IMR-90 (cell line): ENCODE measurements around the gene REPS1. TPM values are rescaled to one million over a fixed set of nuclear protein-coding genes. Genes with fewer than 3 reads are reported as not detected.

Experiments
- ATAC-seq: fragments of 200-7000 bp; cut with Tn5 transposase; 2 replicates; pipeline ENCODE4 v1.9.1; 2020; ENCODE audit warnings: low read depth, mild to moderate bottlenecking, moderate library complexity
- BruUV-seq: library from RNA; stranded (reverse); fragments of 400-500 nt; replicated peaks from 2 replicates; lab custom pipeline; 2021; lab: Mats Ljungman, UMichigan
- CTCF ChIA-PET: fragments of 300-600 bp; formaldehyde crosslinking; extraction: SDS; loops from one replicate; lab custom pipeline; 2021; ENCODE audit warnings: antibody characterized with exemption; lab: Yijun Ruan, JAX
- POLR2A ChIA-PET: fragments of 300-600 bp; sonication (Branson Sonifier 250); formaldehyde crosslinking; loops from one replicate; lab custom pipeline; 2022; ENCODE audit warnings: antibody characterized with exemption; ENCODE audit not compliant: unreplicated experiment; lab: Charles Lee
- DNase-seq: peaks from one replicate; pipeline ENCODE4 v3.0.0; 2013
- H2AFZ ChIP-seq: replicated peaks from 2 replicates; pipeline ENCODE3; 2013; ENCODE audit warnings: low read length, mild to moderate bottlenecking; ENCODE audit not compliant: poor library complexity
- H2AK5ac ChIP-seq: 2 replicates; pipeline ENCODE4 v1.6.1; 2013; ENCODE audit warnings: low read depth, low read length, inconsistent platforms
- H2AK9ac ChIP-seq: replicated peaks from 2 replicates; pipeline ENCODE3; 2013; ENCODE audit warnings: mild to moderate bottlenecking, low read depth, low read length, moderate library complexity; ENCODE audit not compliant: poor library complexity
- H2BK120ac ChIP-seq: 2 replicates; pipeline ENCODE4 v1.6.1; 2013; ENCODE audit warnings: low read depth, low read length, inconsistent platforms
- H2BK15ac ChIP-seq: 3 replicates; pipeline ENCODE4 v1.6.1; 2013; ENCODE audit warnings: low read depth, low read length, inconsistent platforms
- H2BK20ac ChIP-seq: 2 replicates; pipeline ENCODE4 v1.6.1; 2013; ENCODE audit warnings: low read depth, mild to moderate bottlenecking, inconsistent platforms, low read length, moderate library complexity
- H2BK5ac ChIP-seq: 2 replicates; pipeline ENCODE4 v1.6.1; 2013; ENCODE audit warnings: mild to moderate bottlenecking, low read depth, low read length, inconsistent platforms; ENCODE audit not compliant: poor library complexity, severe bottlenecking
- H3K14ac ChIP-seq: replicated peaks from 2 replicates; pipeline ENCODE4 v1.6.1; 2013; ENCODE audit warnings: low read depth, low read length, inconsistent platforms
- H3K18ac ChIP-seq: 2 replicates; pipeline ENCODE4 v1.6.1; 2013; ENCODE audit warnings: low read depth, low read length, control low read depth
- H3K23ac ChIP-seq: 2 replicates; pipeline ENCODE4 v1.6.1; 2013; ENCODE audit warnings: low read depth, low read length, inconsistent platforms
- H3K27ac ChIP-seq: 2 replicates; pipeline ENCODE4 v1.5.1; 2013; ENCODE audit warnings: mild to moderate bottlenecking, control low read depth, low read length; ENCODE audit not compliant: insufficient read depth
- H3K27me3 ChIP-seq: 2 replicates; pipeline ENCODE4 v1.6.1; 2013; ENCODE audit warnings: low read length; ENCODE audit not compliant: control insufficient read depth, insufficient read depth
- H3K36me3 ChIP-seq: 2 replicates; pipeline ENCODE4 v1.6.1; 2013; ENCODE audit warnings: low read length, mixed read lengths; ENCODE audit not compliant: control insufficient read depth, insufficient read depth
- H3K4ac ChIP-seq: 2 replicates; pipeline ENCODE4 v1.6.1; 2013; ENCODE audit warnings: low read depth, low read length, inconsistent platforms
- H3K4me1 ChIP-seq: 2 replicates; pipeline ENCODE4 v1.6.1; 2013; ENCODE audit warnings: low read length, mixed read lengths; ENCODE audit not compliant: control insufficient read depth, insufficient read depth
- H3K4me2 ChIP-seq: 2 replicates; pipeline ENCODE4 v1.6.1; 2013; ENCODE audit warnings: low read depth, mild to moderate bottlenecking, control low read depth, low read length, moderate library complexity
- H3K4me3 ChIP-seq: 2 replicates; pipeline ENCODE4 v1.5.1; 2013; ENCODE audit warnings: low read depth, mild to moderate bottlenecking, control low read depth, low read length, moderate library complexity; ENCODE audit not compliant: insufficient read depth
- H3K56ac ChIP-seq: 2 replicates; pipeline ENCODE4 v1.6.1; 2013; ENCODE audit warnings: low read length, inconsistent platforms; ENCODE audit not compliant: insufficient read depth; ENCODE audit errors: extremely low read depth
- H3K79me1 ChIP-seq, 2 experiments: 2 replicates each; pipeline ENCODE4 v1.6.1; 2013; ENCODE audit warnings: low read length in 2 of 2, inconsistent platforms in 1 of 2, low read depth in 1 of 2
- H3K9ac ChIP-seq: 2 replicates; pipeline ENCODE4 v1.6.1; 2013; ENCODE audit warnings: low read depth, low read length, control low read depth
- H3K9me1 ChIP-seq: 2 replicates; pipeline ENCODE4 v1.6.1; 2013; ENCODE audit warnings: low read length, inconsistent platforms; ENCODE audit not compliant: insufficient read depth
- H3K9me3 ChIP-seq: 2 replicates; pipeline ENCODE4 v1.6.1; 2013; ENCODE audit warnings: low read length; ENCODE audit not compliant: control insufficient read depth, insufficient read depth
- H4K20me1 ChIP-seq: 2 replicates; pipeline ENCODE4 v1.6.1; 2013; ENCODE audit warnings: low read length, inconsistent platforms; ENCODE audit not compliant: insufficient read depth
- H4K5ac ChIP-seq: 2 replicates; pipeline ENCODE4 v1.6.1; 2013; ENCODE audit warnings: mild to moderate bottlenecking, low read depth, low read length, control low read depth
- H4K8ac ChIP-seq, 2 experiments: 2 replicates each; pipeline ENCODE4 v1.6.1; 2013; ENCODE audit warnings: low read depth in 2 of 2, low read length in 2 of 2, control low read depth in 1 of 2, inconsistent platforms in 1 of 2
- H4K91ac ChIP-seq: 2 replicates; pipeline ENCODE4 v1.6.1; 2013; ENCODE audit warnings: low read depth, low read length, inconsistent platforms; ENCODE audit not compliant: insufficient read depth
- BHLHE40 ChIP-seq: fragments of 150-350 bp; IDR thresholded peaks from 2 replicates; pipeline ENCODE4 v1.6.1; 2016; ENCODE audit warnings: mild to moderate bottlenecking, low read depth, low read length
- CEBPB ChIP-seq: IDR thresholded peaks from 2 replicates; pipeline ENCODE4 v1.6.1; 2012; ENCODE audit warnings: low read depth, low read length, improper control_type of control experiment
- MAFK ChIP-seq: IDR thresholded peaks from 2 replicates; pipeline ENCODE4 v1.6.1; 2012; ENCODE audit warnings: low read depth, low read length, improper control_type of control experiment
- MAZ ChIP-seq: IDR thresholded peaks from 2 replicates; pipeline ENCODE4 v1.6.1; 2012; ENCODE audit warnings: low read depth, mild to moderate bottlenecking, low read length, improper control_type of control experiment, moderate library complexity, borderline replicate concordance
- MXI1 ChIP-seq: IDR thresholded peaks from 2 replicates; pipeline ENCODE4 v1.6.1; 2012; ENCODE audit warnings: low read depth, mild to moderate bottlenecking, low read length, moderate library complexity, borderline replicate concordance
- POLR2A ChIP-seq: IDR thresholded peaks from 2 replicates; pipeline ENCODE4 v1.6.1; 2012; ENCODE audit warnings: mild to moderate bottlenecking, low read depth, low read length
- RAD21 ChIP-seq: IDR thresholded peaks from 2 replicates; pipeline ENCODE4 v1.6.1; 2012; ENCODE audit warnings: low read length, improper control_type of control experiment
- RFX5 ChIP-seq: IDR thresholded peaks from 2 replicates; pipeline ENCODE4 v1.8.0; 2012; ENCODE audit warnings: low read depth, mild to moderate bottlenecking, low read length, moderate library complexity
- SMC3 ChIP-seq: fragments of 150-350 bp; IDR thresholded peaks from 2 replicates; pipeline ENCODE4 v1.6.1; 2016; ENCODE audit warnings: low read depth, mild to moderate bottlenecking, antibody characterized with exemption, low read length, moderate library complexity
- WGBS, 2 experiments: methylation state at CpG; one replicate each; pipeline versions ENCODE4 v1.1.5 to v1.1.7; 2013; ENCODE audit warnings: missing lambda C conversion rate in 2 of 2; ENCODE audit not compliant: insufficient read length in 1 of 2; ENCODE audit errors: extremely low coverage in 2 of 2; 5-methylcytosine and 5-hydroxymethylcytosine counted together
- dilution Hi-C: fragments of 300-500 bp; cut with HindIII; formaldehyde crosslinking; loops from one replicate; pipeline ENCODE4 v1.14.3; 2018; ENCODE audit warnings: low sequenced_read_pairs; ENCODE audit not compliant: unreplicated experiment
- in situ Hi-C: fragments of 300-500 bp; cut with MboI; formaldehyde crosslinking; loops from 3 replicates; pipeline ENCODE4 v1.14.3; 2019; ENCODE audit warnings: low sequenced_read_pairs, inconsistent platforms, mixed read lengths
- intact Hi-C: fragments of 100-400 bp; cut with micrococcal nuclease; formaldehyde crosslinking; loops from 2 replicates; pipeline ENCODE4 v1.10.0; 2022
- polyA plus RNA-seq, 3 experiments: library from polyadenylated mRNA; depleted of rRNA; stranded (reverse); fragments of >200 nt; gene quantifications; 2 replicates each; pipeline ENCODE4 v1.2.3, GENCODE V29; 2012; ENCODE audit warnings: low replicate concordance in 1 of 3
- total RNA-seq: library from RNA; depleted of rRNA; stranded (reverse); fragments of >200 nt; gene quantifications from 2 replicates; pipeline ENCODE4 v1.2.3, GENCODE V29; 2012
- TF ChIP-seq, protein P1 (sequence below): fragments of 150-350 bp; IDR thresholded peaks from 2 replicates; pipeline ENCODE4 v1.6.1; 2016; ENCODE audit warnings: low read depth, mild to moderate bottlenecking, low read length, moderate library complexity, borderline replicate concordance
- TF ChIP-seq, protein P2 (sequence below): conservative IDR thresholded peaks from 2 replicates; pipeline ENCODE4 v1.5.1; 2012; ENCODE audit warnings: mild to moderate bottlenecking, low read depth, low read length, improper control_type of control experiment

Gene REPS1
- total and polyA plus RNA-seq, 2 of the 4 experiments (the other 2 are of a cell fraction), result 21.9 to 24.2 TPM

DNA sequence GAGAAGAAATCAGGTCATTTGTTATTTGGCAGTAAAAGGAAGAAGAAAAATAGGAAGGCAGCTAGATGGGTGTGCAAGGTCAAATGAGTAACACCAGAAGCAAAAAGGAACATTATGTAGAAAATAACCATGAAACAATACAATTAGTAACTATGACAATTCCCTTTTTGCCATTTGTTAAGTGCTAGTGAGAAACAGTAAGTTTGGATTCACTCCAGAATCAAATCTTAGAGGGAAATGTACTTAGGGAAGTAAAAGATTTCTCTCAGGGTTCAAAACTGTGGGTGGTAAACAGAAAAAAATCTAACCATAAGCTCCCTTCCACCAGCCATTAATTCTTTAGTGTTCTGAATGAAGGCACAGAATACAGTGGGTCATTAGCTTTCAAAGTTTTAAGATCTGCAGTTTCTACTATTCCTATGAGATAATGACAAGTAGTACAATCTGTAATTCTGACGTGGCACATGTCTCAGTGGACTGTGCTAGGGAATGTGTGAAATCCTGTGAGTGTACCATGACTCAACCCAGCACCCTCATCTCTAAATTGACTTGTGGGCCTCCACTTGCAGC, 17.1 kb downstream of the REPS1 start (continued):
- no peak for TF ChIP-seq MAZ
- TF ChIP-seq CEBPB, result peak; percentile 40; the same call in 1 of the 2 replicates

DNA sequence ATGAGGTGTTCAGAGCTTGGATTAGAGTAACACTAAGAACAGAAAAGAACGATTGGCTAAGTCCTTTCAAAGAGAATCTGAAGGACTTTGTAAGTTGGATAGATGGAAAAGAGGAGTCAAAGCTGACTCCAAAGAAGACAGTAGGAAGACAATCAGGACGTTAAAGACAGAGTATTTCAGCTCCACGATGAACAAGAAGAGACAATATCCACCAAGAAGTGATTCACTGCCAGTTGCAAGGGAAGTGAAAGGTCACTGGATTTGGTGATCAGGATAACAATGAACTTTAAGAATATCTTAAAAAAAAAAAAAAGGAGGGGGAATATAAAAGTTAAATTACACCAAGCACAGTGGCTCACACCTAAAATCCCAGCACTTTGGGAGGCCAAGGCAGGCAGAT, 17.9 kb downstream of the REPS1 start:
- H2BK15ac ChIP-seq, result no peak overlapping the region
- ATAC-seq, result no peak
- BruUV-seq, result no TSS peak
- no peak overlapping the region for H2AK9ac ChIP-seq
- H2BK20ac ChIP-seq, result no peak overlapping the region; the same call in 1 of the 2 replicates
- peaks cover 21 to 67% of the 10 kb centered on the region in 2 experiments for H3K79me1 ChIP-seq
- no peak overlapping the region for H3K56ac ChIP-seq
- H4K8ac ChIP-seq, result no peak overlapping the region
- in situ Hi-C loops (no loop called here), dilution Hi-C loops (no loop called here), intact Hi-C loops (no loop called here)
- H3K23ac ChIP-seq, result no peak overlapping the region
- H3K9ac ChIP-seq, result no peak overlapping the region
- H3K9me3 ChIP-seq, result no peaks in the 10 kb centered on the region
- WGBS, 2 experiments, result 63% methylated on average over 1 of the region's 3 CpGs; no CpG with 5 or more reads in 1 of the 2 experiments
- peaks cover 8% of the 10 kb centered on the region for H3K9me1 ChIP-seq
- H2AFZ ChIP-seq, result no peak overlapping the region
- H3K27ac ChIP-seq, result no peak overlapping the region
- peaks cover 9% of the 10 kb centered on the region for H3K4me1 ChIP-seq
- H3K14ac ChIP-seq, result 0 out of 2 replicates have a peak overlapping the region, but pooled peaks have one; percentile 62
- H4K5ac ChIP-seq, result no peak overlapping the region
- no peaks in the 10 kb centered on the region for H4K20me1 ChIP-seq
- no peak overlapping the region for H2AK5ac ChIP-seq
- DNase-seq, result no peak
- H3K36me3 ChIP-seq, result no peaks in the 10 kb centered on the region
- POLR2A ChIA-PET, result no interaction called here
- TF ChIP-seq MXI1, result no peak
- TF ChIP-seq BHLHE40, result no peak
- no peak for TF ChIP-seq MAZ
- TF ChIP-seq, protein P1, sequence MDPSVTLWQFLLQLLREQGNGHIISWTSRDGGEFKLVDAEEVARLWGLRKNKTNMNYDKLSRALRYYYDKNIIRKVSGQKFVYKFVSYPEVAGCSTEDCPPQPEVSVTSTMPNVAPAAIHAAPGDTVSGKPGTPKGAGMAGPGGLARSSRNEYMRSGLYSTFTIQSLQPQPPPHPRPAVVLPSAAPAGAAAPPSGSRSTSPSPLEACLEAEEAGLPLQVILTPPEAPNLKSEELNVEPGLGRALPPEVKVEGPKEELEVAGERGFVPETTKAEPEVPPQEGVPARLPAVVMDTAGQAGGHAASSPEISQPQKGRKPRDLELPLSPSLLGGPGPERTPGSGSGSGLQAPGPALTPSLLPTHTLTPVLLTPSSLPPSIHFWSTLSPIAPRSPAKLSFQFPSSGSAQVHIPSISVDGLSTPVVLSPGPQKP, result no peak
- no peak for TF ChIP-seq RAD21
- no peak for TF ChIP-seq CEBPB
- TF ChIP-seq, protein P2, sequence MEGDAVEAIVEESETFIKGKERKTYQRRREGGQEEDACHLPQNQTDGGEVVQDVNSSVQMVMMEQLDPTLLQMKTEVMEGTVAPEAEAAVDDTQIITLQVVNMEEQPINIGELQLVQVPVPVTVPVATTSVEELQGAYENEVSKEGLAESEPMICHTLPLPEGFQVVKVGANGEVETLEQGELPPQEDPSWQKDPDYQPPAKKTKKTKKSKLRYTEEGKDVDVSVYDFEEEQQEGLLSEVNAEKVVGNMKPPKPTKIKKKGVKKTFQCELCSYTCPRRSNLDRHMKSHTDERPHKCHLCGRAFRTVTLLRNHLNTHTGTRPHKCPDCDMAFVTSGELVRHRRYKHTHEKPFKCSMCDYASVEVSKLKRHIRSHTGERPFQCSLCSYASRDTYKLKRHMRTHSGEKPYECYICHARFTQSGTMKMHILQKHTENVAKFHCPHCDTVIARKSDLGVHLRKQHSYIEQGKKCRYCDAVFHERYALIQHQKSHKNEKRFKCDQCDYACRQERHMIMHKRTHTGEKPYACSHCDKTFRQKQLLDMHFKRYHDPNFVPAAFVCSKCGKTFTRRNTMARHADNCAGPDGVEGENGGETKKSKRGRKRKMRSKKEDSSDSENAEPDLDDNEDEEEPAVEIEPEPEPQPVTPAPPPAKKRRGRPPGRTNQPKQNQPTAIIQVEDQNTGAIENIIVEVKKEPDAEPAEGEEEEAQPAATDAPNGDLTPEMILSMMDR, result no peak
- no peak for TF ChIP-seq SMC3
- no peak for TF ChIP-seq RFX5
- no peak for TF ChIP-seq POLR2A
- no peak for TF ChIP-seq MAFK
- no peak overlapping the region for H3K4ac ChIP-seq
- CTCF ChIA-PET, result interaction anchor here (0.6 kb wide), 1 partner anchor 476 kb away, joined by 3 read pairs; no protein-coding TSS in a partner anchor
- no peak overlapping the region for H2BK120ac ChIP-seq
- no peak overlapping the region for H3K4me2 ChIP-seq
- H3K27me3 ChIP-seq, result no peaks in the 10 kb centered on the region
- H3K4me3 ChIP-seq, result no peak overlapping the region
- no peak overlapping the region for H3K18ac ChIP-seq
- no peak overlapping the region for H2BK5ac ChIP-seq
- no peak overlapping the region for H4K91ac ChIP-seq
